ENCODE measurements around the gene CEBPZOS. TPM values are rescaled to one million over a fixed set of nuclear protein-coding genes. Genes with fewer than 3 reads are reported as not detected.
A peak's percentile ranks its signal among the peaks of the same experiment; 100 is the strongest.

CEBPZOS gene
- total and polyA plus RNA-seq, 2 of the 8 experiments (the other 6 are each of a cell fraction or from before 2014, with no cell fraction given) = 27.3 to 43.5 TPM

DNA sequence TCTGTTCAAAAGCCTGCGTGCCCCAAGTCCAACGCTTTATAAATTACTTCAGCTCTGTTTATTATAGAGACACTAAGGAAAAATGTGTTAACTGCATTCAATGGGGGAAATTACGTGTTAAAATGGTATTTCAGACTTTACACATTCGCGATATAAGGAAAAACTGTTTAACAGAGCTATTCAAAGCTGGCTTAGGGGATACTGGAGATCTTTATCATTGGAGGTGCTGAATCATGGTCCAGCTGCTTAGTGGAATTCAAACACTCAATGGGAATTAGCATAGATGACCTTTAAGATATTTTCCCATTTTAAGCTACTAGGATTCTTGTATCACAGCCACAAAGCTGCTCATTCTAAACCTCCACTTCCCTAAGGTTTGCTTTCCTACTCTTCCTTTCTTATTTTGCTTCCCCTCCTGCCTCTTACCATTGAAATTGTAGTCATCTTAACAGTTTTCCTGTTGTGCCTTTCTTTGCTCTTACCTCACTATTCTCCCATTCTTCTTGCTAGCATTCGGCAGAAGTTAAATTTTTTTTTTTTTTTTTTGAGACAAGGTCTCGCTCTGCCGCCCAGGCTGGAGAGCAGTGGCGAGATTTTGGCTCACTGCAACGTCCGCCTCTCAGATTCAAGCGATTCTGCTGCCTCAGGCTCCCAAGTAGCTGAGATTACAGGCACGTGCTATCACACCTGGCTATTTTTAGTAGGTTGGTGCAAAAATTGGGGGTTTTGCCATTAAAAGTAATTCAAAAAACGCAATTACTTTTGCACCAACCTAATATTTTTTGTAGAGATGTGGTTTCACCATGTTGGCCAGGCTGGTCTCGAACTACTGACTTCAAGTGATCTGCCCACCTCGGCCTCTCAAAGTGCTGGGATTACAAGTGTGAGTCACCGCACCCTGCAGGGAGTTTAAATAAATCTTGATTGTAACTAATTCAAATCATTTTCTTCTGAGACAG, 14.3 kb upstream of the CEBPZOS start:
- no peaks in the 10 kb centered on the region for H3K79me1 ChIP-seq (ENCODE audit: low read depth, low read length)
- peaks cover 0 to 9% (median 3%) of the 10 kb centered on the region in 4 experiments; a peak in 3 of 7 replicates for H3K4me1 ChIP-seq (replicated peaks in 1 of 4; ENCODE audit: control insufficient read depth in 3 of 4, insufficient read depth in 4 of 4, low read length in 3 of 4)
- H4K5ac ChIP-seq (ENCODE audit: insufficient read length, low read depth, low read length) = no peak overlapping the region
- peak overlapping the region; percentile 87 for H3K4ac ChIP-seq (replicated peaks; ENCODE audit: insufficient read length, low read depth, low read length)
- peak overlapping the region; percentile 11; the same call in 1 of the 2 replicates for H3K27ac ChIP-seq (ENCODE audit: low read depth, low read length)
- peak overlapping the region; percentile 63; the same call in 1 of the 2 replicates for H2BK5ac ChIP-seq (ENCODE audit: low read depth, low read length)
- no peak overlapping the region for H4K8ac ChIP-seq (ENCODE audit: extremely low read depth, insufficient read depth, low read length)
- H3K4me2 ChIP-seq (ENCODE audit: insufficient read depth in 1 of 2, low read depth in 2 of 2, low read length in 2 of 2) = peak overlapping the region in 1 of 2 experiments; percentile 42; a peak in 1 of 4 replicates
- H3K9ac ChIP-seq (replicated peaks in 1 of 4; ENCODE audit: extremely low read depth in 1 of 4, low read depth in 3 of 4, low read length in 3 of 4) = no peak overlapping the region
- no peak for DNase-seq (ENCODE audit: low read depth in 1 of 2, low spot score in 2 of 2)
- H2BK120ac ChIP-seq (replicated peaks; ENCODE audit: low read depth, low read length) = peak overlapping the region; percentile 1
- H2BK15ac ChIP-seq (ENCODE audit: low read length) = no peak overlapping the region
- no peak overlapping the region for H2BK12ac ChIP-seq (ENCODE audit: low read depth, low read length)
- ChIA-PET CTCF (ENCODE audit: partially characterized antibody) (interaction anchor here (0.6 to 6.9 kb wide), 8 partner anchors 8 to 1400 kb away, joined by 3 to 67 read pairs (median 4); partner anchors contain the start of gene SULT6B1), POLR2A (ENCODE audit: partially characterized antibody) (interaction anchor here (0.6 to 2.5 kb wide), 5 partner anchors 16 to 1194 kb away, joined by 3 to 7 read pairs (median 4); partner anchors contain the start of gene CEBPZOS)
- 0 out of 2 replicates have a peak overlapping the region, but pooled peaks have one; percentile 64 for H2BK20ac ChIP-seq (ENCODE audit: low read length)
- H3K23me2 ChIP-seq (ENCODE audit: low read depth, low read length) = no peaks in the 10 kb centered on the region
- H3K36me3 ChIP-seq (ENCODE audit: control insufficient read depth in 2 of 4, insufficient read depth in 4 of 4, low read length in 3 of 4) = no peaks in the 10 kb centered on the region
- no peaks in the 10 kb centered on the region for H3K27me3 ChIP-seq (replicated peaks in 1 of 4; ENCODE audit: control insufficient read depth in 3 of 4, extremely low read depth in 1 of 4, insufficient read depth in 3 of 4, low read length in 3 of 4)
- H2AFZ ChIP-seq (ENCODE audit: low read length) = peak overlapping the region; percentile 89; the same call in 1 of the 2 replicates
- 0 out of 2 replicates have a peak overlapping the region, but pooled peaks have one; percentile 5 for H3K18ac ChIP-seq (ENCODE audit: extremely low read depth, low read length)
- no peak for FAIRE-seq
- H3K4me3 ChIP-seq (ENCODE audit: extremely low read depth in 1 of 4, insufficient read depth in 2 of 4, low read depth in 3 of 4, low read length in 4 of 4) = 0 out of 8 replicates have a peak overlapping the region, but pooled peaks of 1 of the 4 experiments have one; percentile 7
- H3K56ac ChIP-seq (replicated peaks; ENCODE audit: insufficient read length, low read depth, low read length) = no peak overlapping the region
- H3K23ac ChIP-seq (ENCODE audit: insufficient read length) = no peak overlapping the region
- WGBS, 2 experiments (ENCODE audit: extremely low coverage in 1 of 2, insufficient coverage in 1 of 2, insufficient read length in 1 of 2, insufficient replicate concordance in 2 of 2, low coverage in 1 of 2, low lambda C conversion rate in 2 of 2, missing lambda C conversion rate in 1 of 2) = 56% methylated on average over 17 of the region's 17 CpGs; no CpG with 5 or more reads in 1 of the 2 experiments
- H3K14ac ChIP-seq (ENCODE audit: insufficient read length) = no peak overlapping the region
- H2AK5ac ChIP-seq (ENCODE audit: low read depth, low read length) = no peak overlapping the region
- H3K9me3 ChIP-seq (ENCODE audit: insufficient read depth in 2 of 2, low read depth in 1 of 2, low read length in 1 of 2) = no peaks in the 10 kb centered on the region
- no peaks in the 10 kb centered on the region for H3K79me2 ChIP-seq (ENCODE audit: control insufficient read depth in 1 of 2, insufficient read depth in 2 of 2, low read length in 2 of 2)
- no peaks in the 10 kb centered on the region for H4K20me1 ChIP-seq (replicated peaks in 1 of 2; ENCODE audit: control insufficient read depth in 1 of 2, insufficient read depth in 2 of 2, low read length in 2 of 2)
- peak overlapping the region; percentile 37 for H4K91ac ChIP-seq (replicated peaks; ENCODE audit: insufficient read length, low read length)
- TF ChIP-seq BACH1 (IDR thresholded peaks at IDR 0.05; ENCODE audit: low read length) (0 out of 2 replicates have a peak, but pooled peaks have one; percentile 42), CHD2 (IDR thresholded peaks at IDR 0.05; ENCODE audit: low read length) (no peak), JUND (IDR thresholded peaks at IDR 0.05; ENCODE audit: low read length) (peak; percentile 34; the same call in 1 of the 2 replicates), CREB1 (IDR thresholded peaks at IDR 0.05) (no peak), EP300 (IDR thresholded peaks at IDR 0.05; ENCODE audit: borderline replicate concordance in 1 of 2, low read depth in 2 of 2, low read length in 2 of 2) (no peak), POU5F1 (IDR thresholded peaks at IDR 0.05; ENCODE audit: low read depth, low read length) (no peak), GTF2F1 (IDR thresholded peaks at IDR 0.05; ENCODE audit: borderline replicate concordance, low read depth, low read length) (no peak), RBBP5 (IDR thresholded peaks at IDR 0.05; ENCODE audit: borderline replicate concordance, low read depth, low read length) (no peak), CEBPB (IDR thresholded peaks at IDR 0.05; ENCODE audit: low read depth, low read length) (no peak)
- TF ChIP-seq, protein P1, sequence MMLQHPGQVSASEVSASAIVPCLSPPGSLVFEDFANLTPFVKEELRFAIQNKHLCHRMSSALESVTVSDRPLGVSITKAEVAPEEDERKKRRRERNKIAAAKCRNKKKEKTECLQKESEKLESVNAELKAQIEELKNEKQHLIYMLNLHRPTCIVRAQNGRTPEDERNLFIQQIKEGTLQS (IDR thresholded peaks at IDR 0.05; ENCODE audit: insufficient read depth, low read depth, low read length) = no peak

Measured in H1 (cell line).